Stomach (tissue), 4 donors: Measurements from ENCODE around the gene SMAD3.

Experiments
- EP300 ChIP-seq: sonication (generic); formaldehyde crosslinking; IDR thresholded peaks from one replicate; pipeline ENCODE4 v1.6.1; 2017; ENCODE audit warnings: antibody characterized with exemption
- POLR2A ChIP-seq, 4 donors: fragments of 450-650 bp; IDR thresholded peaks; one replicate each; pipeline ENCODE4 v1.6.1; 2016; ENCODE audit warnings: antibody characterized with exemption in 4 of 4, control low read depth in 2 of 4, mild to moderate bottlenecking in 1 of 4, moderate library complexity in 1 of 4
- POLR2AphosphoS5 ChIP-seq, 3 donors: sonication (generic); formaldehyde crosslinking; IDR thresholded peaks; one replicate each; pipeline ENCODE4 v1.6.1; 2016; ENCODE audit warnings: antibody characterized with exemption in 3 of 3
- TF ChIP-seq, protein P1 (sequence below), 7 experiments: fragments of 450-650 bp in 4 of 7; fragments of 200-600 bp in 3 of 7; sonication (generic) in 3 of 7; IDR thresholded peaks; one replicate each; pipeline ENCODE4 v1.5.1; 2016 to 2019; ENCODE audit warnings: antibody characterized with exemption in 7 of 7, control low read depth in 2 of 7, mild to moderate bottlenecking in 1 of 7

DNA sequence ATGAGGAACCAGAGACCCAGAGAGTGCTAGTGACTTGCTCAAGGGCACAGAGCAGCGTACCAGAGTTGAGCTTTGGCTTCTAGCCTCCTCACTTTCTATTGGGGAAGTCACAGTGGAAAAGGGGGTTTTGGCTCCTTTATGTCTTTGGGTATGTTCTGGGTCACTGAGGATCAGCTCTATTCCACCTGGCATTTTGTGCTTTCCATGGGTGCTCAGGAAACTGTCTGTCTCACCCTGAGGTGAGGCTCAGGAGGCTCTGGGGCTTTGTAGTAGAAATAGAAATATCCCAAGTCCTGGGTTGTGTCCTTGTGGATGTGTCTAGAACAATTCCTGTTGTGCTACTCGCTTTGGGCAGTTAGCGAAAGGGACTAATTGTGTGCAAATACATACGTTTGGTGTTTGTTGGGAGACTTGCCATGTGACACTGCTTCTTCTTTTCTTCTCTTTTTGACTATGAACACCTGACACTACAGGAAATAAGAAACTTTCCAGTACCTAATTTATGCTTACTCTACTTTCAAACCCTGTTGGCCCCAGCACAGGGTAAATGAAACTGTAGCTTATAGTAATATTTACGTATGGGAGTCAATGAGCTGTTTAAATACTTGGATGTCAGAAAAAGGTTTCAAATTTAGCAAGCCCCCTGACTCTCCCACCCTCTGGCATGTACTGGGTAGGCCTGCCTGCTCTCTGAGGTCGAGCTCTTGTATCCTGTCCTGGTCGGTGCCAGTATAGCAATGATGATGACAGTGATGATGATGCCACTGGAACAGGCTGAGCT, 35.6 kb downstream of the SMAD3 start:
- TF ChIP-seq, protein P1, sequence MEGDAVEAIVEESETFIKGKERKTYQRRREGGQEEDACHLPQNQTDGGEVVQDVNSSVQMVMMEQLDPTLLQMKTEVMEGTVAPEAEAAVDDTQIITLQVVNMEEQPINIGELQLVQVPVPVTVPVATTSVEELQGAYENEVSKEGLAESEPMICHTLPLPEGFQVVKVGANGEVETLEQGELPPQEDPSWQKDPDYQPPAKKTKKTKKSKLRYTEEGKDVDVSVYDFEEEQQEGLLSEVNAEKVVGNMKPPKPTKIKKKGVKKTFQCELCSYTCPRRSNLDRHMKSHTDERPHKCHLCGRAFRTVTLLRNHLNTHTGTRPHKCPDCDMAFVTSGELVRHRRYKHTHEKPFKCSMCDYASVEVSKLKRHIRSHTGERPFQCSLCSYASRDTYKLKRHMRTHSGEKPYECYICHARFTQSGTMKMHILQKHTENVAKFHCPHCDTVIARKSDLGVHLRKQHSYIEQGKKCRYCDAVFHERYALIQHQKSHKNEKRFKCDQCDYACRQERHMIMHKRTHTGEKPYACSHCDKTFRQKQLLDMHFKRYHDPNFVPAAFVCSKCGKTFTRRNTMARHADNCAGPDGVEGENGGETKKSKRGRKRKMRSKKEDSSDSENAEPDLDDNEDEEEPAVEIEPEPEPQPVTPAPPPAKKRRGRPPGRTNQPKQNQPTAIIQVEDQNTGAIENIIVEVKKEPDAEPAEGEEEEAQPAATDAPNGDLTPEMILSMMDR (IDR thresholded peaks at IDR 0.05): no peak
- TF ChIP-seq POLR2AphosphoS5 (IDR thresholded peaks at IDR 0.05) (no peak), POLR2A (IDR thresholded peaks at IDR 0.05) (no peak), EP300 (no peak)
